Activated effector memory CD4-positive, alpha-beta T cell treated with anti-CD3 and anti-CD28 coated beads, Interleukin-2, amount 50 U/mL, for 16 hours (primary cell): Measurements from ENCODE around the gene TLK1.

Source experiments
- DNase-seq: peaks from one replicate; pipeline ENCODE4 v3.0.0-alpha.2; 2020

Gene TLK1

GRCh38 chr2:170996316-170996715, 164.4 kb downstream of the TLK1 start:
- no peak for DNase-seq

- DNase-seq, result no peak
Measured at GRCh38 chr2:170991398-170992182, 169.1 kb downstream of the TLK1 start.

- no peak for DNase-seq
Measured at GRCh38 chr2:170986566-170987258, 174.0 kb downstream of the TLK1 start.

GRCh38 chr2:170985407-170985806, 175.3 kb downstream of the TLK1 start:
- DNase-seq, result no peak

- no peak for DNase-seq
Measured at GRCh38 chr2:170984079-170984478, 176.6 kb downstream of the TLK1 start.

- DNase-seq, result no peak
Measured at GRCh38 chr2:170975943-170976270, 184.8 kb downstream of the TLK1 start.

- no peak for DNase-seq
Measured at GRCh38 chr2:170975127-170975942, 185.4 kb downstream of the TLK1 start.

- no peak for DNase-seq
Measured at GRCh38 chr2:170974304-170974993, 186.2 kb downstream of the TLK1 start.

- DNase-seq, result peak; percentile 96
Measured at GRCh38 chr2:170973492-170974303, 187.0 kb downstream of the TLK1 start.

- no peak for DNase-seq
Measured at GRCh38 chr2:170973225-170973491, 187.5 kb downstream of the TLK1 start.

GRCh38 chr2:170972296-170973224, 188.1 kb downstream of the TLK1 start:
- DNase-seq, result no peak

GRCh38 chr2:170971071-170971470, 189.6 kb downstream of the TLK1 start:
- no peak for DNase-seq

- no peak for DNase-seq
Measured at GRCh38 chr2:170969872-170970496, 190.7 kb downstream of the TLK1 start.

GRCh38 chr2:170969030-170969429, 191.7 kb downstream of the TLK1 start:
- no peak for DNase-seq

GRCh38 chr2:170968205-170969003, 192.3 kb downstream of the TLK1 start:
- DNase-seq, result no peak

- no peak for DNase-seq
Measured at GRCh38 chr2:170967553-170967952, 193.1 kb downstream of the TLK1 start.

GRCh38 chr2:170966648-170967396, 193.9 kb downstream of the TLK1 start:
- DNase-seq, result no peak

- no peak for DNase-seq
Measured at GRCh38 chr2:170965446-170966225, 195.1 kb downstream of the TLK1 start.
